Psoas muscle (tissue), 8 donors: Measurements from ENCODE around the gene MT3. TPM values are rescaled to one million over a fixed set of nuclear protein-coding genes. Genes with fewer than 3 reads are reported as not detected.
A peak's percentile ranks its signal among the peaks of the same experiment; 100 is the strongest.

ENCODE experiments used
- ATAC-seq, 4 donors: fragments of 200-7000 bp; cut with Tn5 transposase; one replicate each; pipeline ENCODE4 v1.9.1; 2020; ENCODE audit warnings: moderate library complexity in 3 of 4, mild to moderate bottlenecking in 2 of 4
- DNase-seq, 2 donors: peaks; one replicate each; pipeline ENCODE4 v3.0.0-alpha.2; 2020
- H3K27ac ChIP-seq: fragments of 200-600 bp; one replicate; pipeline ENCODE4 v1.8.0; 2022
- H3K27me3 ChIP-seq, 3 donors: fragments of 200-600 bp in 1 of 3; one replicate each; pipeline versions ENCODE4 v1.6.1 to v1.8.0; 2013 to 2022; ENCODE audit warnings: low read length in 2 of 3, mild to moderate bottlenecking in 2 of 3, moderate library complexity in 1 of 3; ENCODE audit not compliant: insufficient read depth in 3 of 3
- H3K36me3 ChIP-seq, 2 donors: fragments of 200-600 bp in 1 of 2; one replicate each; pipeline versions ENCODE4 v1.6.1 to v1.8.0; 2013 to 2022; ENCODE audit warnings: low read depth in 1 of 2, mild to moderate bottlenecking in 1 of 2, moderate library complexity in 1 of 2; ENCODE audit not compliant: insufficient read depth in 1 of 2
- H3K4me1 ChIP-seq: fragments of 200-600 bp; one replicate; pipeline ENCODE4 v1.8.0; 2022
- H3K4me3 ChIP-seq: fragments of 200-600 bp; one replicate; pipeline ENCODE4 v1.8.0; 2022; ENCODE audit warnings: mild to moderate bottlenecking
- H3K9me3 ChIP-seq: fragments of 200-600 bp; one replicate; pipeline ENCODE4 v1.8.0; 2022
- CTCF ChIP-seq: fragments of 200-600 bp; IDR thresholded peaks from one replicate; pipeline ENCODE4 v1.8.0; 2022; ENCODE audit warnings: antibody characterized with exemption
- WGBS, 3 donors: extraction: QIAGEN DNeasy Blood & Tissue Kit; methylation state at CpG; one replicate each; pipeline versions ENCODE4 v1.1.6 to v1.1.7; 2013; 5-methylcytosine and 5-hydroxymethylcytosine counted together
- intact Hi-C, 2 donors: fragments of 100-400 bp; cut with DNase I; formaldehyde crosslinking; loops; one replicate each; pipeline versions ENCODE4 v1.11.0 to v1.14.2; 2022
- polyA plus RNA-seq, 3 donors: library from polyadenylated mRNA; stranded (reverse); fragments of 200-250 nt; gene quantifications; one replicate each; pipeline ENCODE4 v1.2.3, GENCODE V29; 2013
- total RNA-seq, 4 donors: library from RNA; stranded (reverse); fragmentation: NEBNext Ultra II Directional in 2 of 4; extraction: Animal tissue kit (Norgen Biotek cat#: 25700) in 2 of 4; gene quantifications; one replicate each; pipeline versions ENCODE4 v1.2.1 to v1.2.4, GENCODE V29; 2021 to 2023
- donor health status: healthy with polysubstance abuse.
- donor health status: DM: no; HTN: no; CAD: no; lungs with moderate emphysema.
- donor health status: Bipolar disorder and iron deficiency.
- donor health status: healthy.
- donor health status: DM: yes; HTN: yes; CAD: no.
- donor health status: DM: no; HTN: no; CAD: no.
- donor health status: DM: no; HTN: no; CAD: no.
- donor health status: DM: yes; HTN: yes; CAD: no.

Gene MT3
- total and polyA plus RNA-seq, 7 donors, result 0.57 to 10.5 (median 4.2) TPM; not detected in 1

GRCh38 chr16:56547949-56548567 lies 41.3 kb upstream of the MT3 start:
- Histone ChIP-seq H3K36me3 (no peaks in the 10 kb centered on the region), H3K4me1 (peaks cover 11% of the 10 kb centered on the region), H3K27ac (no peak overlapping the region), H3K9me3 (no peaks in the 10 kb centered on the region), H3K27me3 (no peaks in the 10 kb centered on the region), H3K4me3 (no peak overlapping the region)
- intact Hi-C loops, result no loop called here
- no peak for TF ChIP-seq CTCF
- DNase-seq (no peak), ATAC-seq (no peak)
- 77 to 88% (median 86%) methylated on average over 4 of the region's 4 CpGs for WGBS, 3 donors

GRCh38 chr16:56549161-56549560 lies 40.2 kb upstream of the MT3 start:
- no peak for DNase-seq
- TF ChIP-seq CTCF, result no peak
- no peak overlapping the region for H3K27ac ChIP-seq
- H3K4me1 ChIP-seq, result peaks cover 11% of the 10 kb centered on the region
- no peaks in the 10 kb centered on the region for H3K36me3 ChIP-seq
- intact Hi-C loops, result no loop called here
- H3K27me3 ChIP-seq, result no peaks in the 10 kb centered on the region
- no peaks in the 10 kb centered on the region for H3K9me3 ChIP-seq
- ATAC-seq, result no peak
- no peak overlapping the region for H3K4me3 ChIP-seq

- H3K27ac ChIP-seq, result no peak overlapping the region
- TF ChIP-seq CTCF, result no peak
Observed at GRCh38 chr16:56549744-56550385, 39.5 kb upstream of the MT3 start.

GRCh38 chr16:56551796-56552738 lies 37.3 kb upstream of the MT3 start:
- Histone ChIP-seq H3K27me3 (peaks cover 0 to 4% (median 0%) of the 10 kb centered on the region in 3 donors), H3K4me1 (peaks cover 11% of the 10 kb centered on the region), H3K36me3 (no peaks in the 10 kb centered on the region), H3K27ac (peak overlapping the region; percentile 33), H3K9me3 (no peaks in the 10 kb centered on the region), H3K4me3 (no peak overlapping the region)
- ATAC-seq (peak; percentile 24 to 71 (median 68)), DNase-seq (no peak)
- WGBS, 3 donors, result 22 to 29% (median 26%) methylated on average over 11 of the region's 11 CpGs
- intact Hi-C loops, result no loop called here
- TF ChIP-seq CTCF, result no peak

More at GRCh38 chr16:56549744-56550385, 39.5 kb upstream of the MT3 start:
- 91 to 93% (median 93%) methylated on average over 5 of the region's 5 CpGs for WGBS, 3 donors
- Histone ChIP-seq H3K36me3 (no peaks in the 10 kb centered on the region), H3K4me1 (peaks cover 11% of the 10 kb centered on the region), H3K9me3 (no peaks in the 10 kb centered on the region), H3K27me3 (no peaks in the 10 kb centered on the region), H3K4me3 (no peak overlapping the region)
- DNase-seq, result no peak
- no peak for ATAC-seq
- intact Hi-C loops, result no loop called here
